ENCODE data around the gene PRSS21.

Gene PRSS21

GRCh38 chr16:2843526-2843925, 26.5 kb downstream of the PRSS21 start:
- no peak overlapping the region for H3K4me3 ChIP-seq (ENCODE audit: insufficient read depth, low read depth, low read length, poor library complexity, severe bottlenecking)
- no peaks in the 10 kb centered on the region for H3K36me3 ChIP-seq (ENCODE audit: control insufficient read depth, insufficient read depth, low read length)
- DNase-seq = no peak
- no peaks in the 10 kb centered on the region for H3K9me3 ChIP-seq (ENCODE audit: control insufficient read depth, low read length)
- peaks cover 27% of the 10 kb centered on the region for H3K4me1 ChIP-seq (ENCODE audit: control insufficient read depth, insufficient read depth, low read length, poor library complexity, severe bottlenecking)
- H3K27ac ChIP-seq (ENCODE audit: insufficient read depth, low read length, poor library complexity, severe bottlenecking) = no peak overlapping the region
- no peaks in the 10 kb centered on the region for H3K27me3 ChIP-seq (replicated peaks; ENCODE audit: control insufficient read depth, insufficient read depth, low read length, poor library complexity, severe bottlenecking)

- no peak overlapping the region for H3K27ac ChIP-seq (ENCODE audit: insufficient read depth, low read length, poor library complexity, severe bottlenecking)
- no peaks in the 10 kb centered on the region for H3K27me3 ChIP-seq (replicated peaks; ENCODE audit: control insufficient read depth, insufficient read depth, low read length, poor library complexity, severe bottlenecking)
- peaks cover 25% of the 10 kb centered on the region for H3K4me1 ChIP-seq (ENCODE audit: control insufficient read depth, insufficient read depth, low read length, poor library complexity, severe bottlenecking)
These were observed 28.1 kb downstream of the PRSS21 start for GRCh38 chr16:2845116-2845515.

DNA sequence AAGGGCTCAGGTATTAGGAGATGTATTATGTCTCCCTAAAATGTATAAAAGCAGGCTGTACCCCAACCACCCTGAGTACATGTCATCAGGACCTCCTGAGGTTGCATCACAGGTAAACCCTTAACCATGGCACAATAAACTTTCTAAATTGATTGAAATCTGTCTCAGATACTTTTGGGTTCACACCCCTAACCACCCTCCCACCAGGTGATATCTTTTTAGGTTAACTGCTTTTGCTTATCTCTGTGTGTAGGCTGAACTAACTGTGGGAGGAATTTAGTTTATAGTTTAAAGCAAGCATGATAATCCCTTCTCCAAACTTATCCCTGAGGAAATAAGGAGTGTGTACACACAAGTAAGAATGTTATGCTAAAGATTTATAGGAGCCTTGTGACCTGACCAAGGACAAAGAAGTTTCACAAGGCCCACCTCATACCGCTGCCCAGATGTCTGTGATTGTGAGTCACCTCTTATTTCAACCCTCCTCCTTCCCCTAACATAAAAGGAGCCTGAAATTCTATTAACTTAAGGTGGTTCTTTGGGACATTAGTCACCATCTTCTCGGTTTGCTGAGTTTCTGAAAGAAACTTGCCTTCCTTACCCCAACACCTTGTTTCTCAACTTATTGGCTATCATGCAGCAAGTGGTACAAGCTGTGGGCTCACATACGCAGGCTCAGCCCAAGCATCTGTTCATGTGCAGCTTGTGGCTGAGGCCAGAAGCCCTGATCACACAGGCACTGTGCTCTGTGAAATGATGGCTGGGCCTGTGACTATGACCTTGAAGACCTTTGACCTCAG, 29.7 kb downstream of the PRSS21 start:
- H3K27me3 ChIP-seq (replicated peaks; ENCODE audit: control insufficient read depth, insufficient read depth, low read length, poor library complexity, severe bottlenecking) = no peaks in the 10 kb centered on the region
- H3K4me3 ChIP-seq (ENCODE audit: insufficient read depth, low read depth, low read length, poor library complexity, severe bottlenecking) = no peak overlapping the region
- H3K9me3 ChIP-seq (ENCODE audit: control insufficient read depth, low read length) = no peaks in the 10 kb centered on the region
- no peak overlapping the region for H3K27ac ChIP-seq (ENCODE audit: insufficient read depth, low read length, poor library complexity, severe bottlenecking)
- H3K36me3 ChIP-seq (ENCODE audit: control insufficient read depth, insufficient read depth, low read length) = no peaks in the 10 kb centered on the region
- peaks cover 10% of the 10 kb centered on the region for H3K4me1 ChIP-seq (ENCODE audit: control insufficient read depth, insufficient read depth, low read length, poor library complexity, severe bottlenecking)
- no peak for DNase-seq

More at GRCh38 chr16:2845116-2845515, 28.1 kb downstream of the PRSS21 start:
- Histone ChIP-seq H3K36me3 (ENCODE audit: control insufficient read depth, insufficient read depth, low read length) (no peaks in the 10 kb centered on the region), H3K9me3 (ENCODE audit: control insufficient read depth, low read length) (no peaks in the 10 kb centered on the region), H3K4me3 (ENCODE audit: insufficient read depth, low read depth, low read length, poor library complexity, severe bottlenecking) (no peak overlapping the region)
- DNase-seq = no peak

GRCh38 chr16:2848933-2849725, 32.1 kb downstream of the PRSS21 start:
- Histone ChIP-seq H3K4me1 (ENCODE audit: control insufficient read depth, insufficient read depth, low read length, poor library complexity, severe bottlenecking) (no peaks in the 10 kb centered on the region), H3K36me3 (ENCODE audit: control insufficient read depth, insufficient read depth, low read length) (no peaks in the 10 kb centered on the region), H3K4me3 (ENCODE audit: insufficient read depth, low read depth, low read length, poor library complexity, severe bottlenecking) (no peak overlapping the region), H3K27me3 (replicated peaks; ENCODE audit: control insufficient read depth, insufficient read depth, low read length, poor library complexity, severe bottlenecking) (no peaks in the 10 kb centered on the region), H3K27ac (ENCODE audit: insufficient read depth, low read length, poor library complexity, severe bottlenecking) (no peak overlapping the region), H3K9me3 (ENCODE audit: control insufficient read depth, low read length) (no peaks in the 10 kb centered on the region)
- DNase-seq = no peak

DNA sequence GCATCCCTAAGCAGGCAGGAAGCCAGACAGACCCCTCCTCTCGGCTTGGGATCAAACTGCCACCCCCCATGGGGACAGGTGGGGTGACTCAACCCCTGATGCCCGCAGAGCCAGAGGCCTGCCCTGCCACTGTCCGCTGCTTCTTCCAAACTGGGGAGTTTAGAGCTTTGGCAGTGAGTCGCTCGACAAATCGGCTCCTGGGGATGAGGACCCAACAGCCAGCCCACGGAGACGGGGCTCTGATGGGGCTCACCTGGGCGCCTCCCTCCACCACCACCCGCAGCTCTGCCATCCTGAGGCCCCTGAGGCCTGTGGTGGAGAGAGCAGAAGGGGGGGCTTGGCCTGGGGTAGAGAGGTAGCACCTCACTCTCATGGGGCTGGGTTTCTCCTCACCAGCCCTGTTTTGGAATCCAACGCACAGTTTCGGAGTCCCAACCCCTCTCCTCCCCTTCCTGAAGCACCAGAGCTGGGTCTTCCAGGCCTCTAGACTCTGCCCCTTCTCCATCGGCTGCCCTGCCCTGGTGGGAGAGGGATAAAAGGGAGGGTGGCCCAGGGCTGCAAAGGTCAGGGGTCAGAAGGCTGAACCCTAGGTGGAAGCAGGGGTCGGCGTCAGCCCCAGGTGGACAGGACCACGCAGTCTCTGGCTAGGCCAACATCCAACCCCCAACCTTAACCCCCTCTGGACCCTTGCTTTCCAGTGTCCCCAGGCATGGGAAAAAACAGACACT, 35.1 kb downstream of the PRSS21 start:
- DNase-seq = no peak
- Histone ChIP-seq H3K4me1 (ENCODE audit: control insufficient read depth, insufficient read depth, low read length, poor library complexity, severe bottlenecking) (no peaks in the 10 kb centered on the region), H3K27me3 (replicated peaks; ENCODE audit: control insufficient read depth, insufficient read depth, low read length, poor library complexity, severe bottlenecking) (no peaks in the 10 kb centered on the region), H3K9me3 (ENCODE audit: control insufficient read depth, low read length) (no peaks in the 10 kb centered on the region), H3K27ac (ENCODE audit: insufficient read depth, low read length, poor library complexity, severe bottlenecking) (no peak overlapping the region), H3K4me3 (ENCODE audit: insufficient read depth, low read depth, low read length, poor library complexity, severe bottlenecking) (no peak overlapping the region), H3K36me3 (ENCODE audit: control insufficient read depth, insufficient read depth, low read length) (no peaks in the 10 kb centered on the region)

DNA sequence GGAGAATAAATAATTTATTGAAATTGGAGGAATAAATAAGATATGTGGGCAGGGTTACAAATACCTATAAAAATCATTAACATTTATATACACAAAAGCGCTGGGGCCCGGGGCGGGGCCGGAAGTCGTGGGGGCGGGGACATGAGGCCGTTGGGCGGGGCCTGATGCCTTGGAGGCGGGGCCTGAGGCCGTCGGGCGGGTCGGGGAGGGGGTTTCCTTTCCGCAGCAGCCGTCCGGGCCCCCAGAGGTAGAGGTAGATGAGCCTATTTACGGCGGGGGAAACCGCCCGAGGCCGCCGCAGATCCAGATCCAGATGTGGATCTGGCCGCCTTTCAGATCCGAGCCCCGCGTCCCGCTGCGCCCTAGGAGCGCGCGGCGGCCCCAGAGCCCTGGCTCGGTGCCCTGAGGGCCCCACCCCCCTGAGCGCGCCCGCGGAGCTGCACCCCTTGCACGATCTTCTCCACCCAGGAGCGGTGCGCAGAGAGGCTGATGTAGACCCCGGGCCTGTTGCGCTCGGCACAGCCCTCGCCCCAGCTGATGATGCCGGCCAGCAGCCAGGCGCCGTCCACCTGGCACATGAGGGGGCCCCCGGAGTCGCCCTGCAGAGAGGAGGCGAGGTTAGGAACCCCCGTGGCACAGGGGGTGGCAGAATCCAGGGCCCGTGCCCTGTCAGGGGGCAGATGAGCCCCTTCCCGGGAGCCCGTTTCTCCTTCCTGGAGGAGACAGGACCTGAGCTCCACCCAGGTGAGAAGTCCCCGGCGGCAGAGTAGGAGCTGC, 35.9 kb downstream of the PRSS21 start:
- Histone ChIP-seq H3K27ac (ENCODE audit: insufficient read depth, low read length, poor library complexity, severe bottlenecking) (no peak overlapping the region), H3K27me3 (replicated peaks; ENCODE audit: control insufficient read depth, insufficient read depth, low read length, poor library complexity, severe bottlenecking) (no peaks in the 10 kb centered on the region), H3K9me3 (ENCODE audit: control insufficient read depth, low read length) (no peaks in the 10 kb centered on the region), H3K36me3 (ENCODE audit: control insufficient read depth, insufficient read depth, low read length) (no peaks in the 10 kb centered on the region), H3K4me1 (ENCODE audit: control insufficient read depth, insufficient read depth, low read length, poor library complexity, severe bottlenecking) (peaks cover 3% of the 10 kb centered on the region), H3K4me3 (ENCODE audit: insufficient read depth, low read depth, low read length, poor library complexity, severe bottlenecking) (no peak overlapping the region)
- DNase-seq = no peak

GRCh38 chr16:2853531-2854073, 36.6 kb downstream of the PRSS21 start:
- DNase-seq = no peak
- H3K9me3 ChIP-seq (ENCODE audit: control insufficient read depth, low read length) = no peaks in the 10 kb centered on the region
- peaks cover 10% of the 10 kb centered on the region for H3K4me1 ChIP-seq (ENCODE audit: control insufficient read depth, insufficient read depth, low read length, poor library complexity, severe bottlenecking)
- no peak overlapping the region for H3K27ac ChIP-seq (ENCODE audit: insufficient read depth, low read length, poor library complexity, severe bottlenecking)
- no peak overlapping the region for H3K4me3 ChIP-seq (ENCODE audit: insufficient read depth, low read depth, low read length, poor library complexity, severe bottlenecking)
- no peaks in the 10 kb centered on the region for H3K27me3 ChIP-seq (replicated peaks; ENCODE audit: control insufficient read depth, insufficient read depth, low read length, poor library complexity, severe bottlenecking)
- no peaks in the 10 kb centered on the region for H3K36me3 ChIP-seq (ENCODE audit: control insufficient read depth, insufficient read depth, low read length)

DNA sequence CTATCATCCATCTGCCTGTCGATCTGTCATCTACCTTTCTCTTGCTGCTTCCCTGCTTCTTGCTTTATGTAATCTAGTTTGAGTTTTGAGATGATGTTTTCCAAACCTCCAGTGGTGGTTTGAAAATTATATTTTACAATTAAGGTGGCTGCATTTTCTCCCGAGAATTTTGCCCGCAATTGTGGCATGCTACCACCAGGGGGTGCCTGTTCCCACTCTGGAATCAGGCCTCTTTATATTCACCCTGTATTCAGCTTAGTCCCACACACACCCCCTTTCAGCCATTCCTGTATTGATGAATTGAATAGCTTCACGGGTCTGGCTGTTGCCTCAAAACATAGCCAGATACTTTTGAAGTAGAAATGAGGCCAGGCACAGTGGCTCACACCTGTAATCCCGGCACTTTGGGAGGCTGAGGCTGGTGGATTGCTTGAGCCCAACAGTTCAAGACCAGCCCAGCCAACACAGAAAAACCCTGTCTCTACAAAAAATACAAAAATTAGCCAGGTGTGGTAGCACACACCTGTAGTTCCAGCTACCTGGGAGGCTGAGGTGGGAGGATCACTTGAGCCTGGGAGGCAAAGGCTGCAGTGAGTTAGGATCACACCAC, 37.8 kb downstream of the PRSS21 start:
- H3K36me3 ChIP-seq (ENCODE audit: control insufficient read depth, insufficient read depth, low read length) = no peaks in the 10 kb centered on the region
- no peak overlapping the region for H3K4me3 ChIP-seq (ENCODE audit: insufficient read depth, low read depth, low read length, poor library complexity, severe bottlenecking)
- no peaks in the 10 kb centered on the region for H3K27me3 ChIP-seq (replicated peaks; ENCODE audit: control insufficient read depth, insufficient read depth, low read length, poor library complexity, severe bottlenecking)
- DNase-seq = no peak
- peaks cover 13% of the 10 kb centered on the region for H3K4me1 ChIP-seq (ENCODE audit: control insufficient read depth, insufficient read depth, low read length, poor library complexity, severe bottlenecking)
- no peak overlapping the region for H3K27ac ChIP-seq (ENCODE audit: insufficient read depth, low read length, poor library complexity, severe bottlenecking)
- no peaks in the 10 kb centered on the region for H3K9me3 ChIP-seq (ENCODE audit: control insufficient read depth, low read length)

DNA sequence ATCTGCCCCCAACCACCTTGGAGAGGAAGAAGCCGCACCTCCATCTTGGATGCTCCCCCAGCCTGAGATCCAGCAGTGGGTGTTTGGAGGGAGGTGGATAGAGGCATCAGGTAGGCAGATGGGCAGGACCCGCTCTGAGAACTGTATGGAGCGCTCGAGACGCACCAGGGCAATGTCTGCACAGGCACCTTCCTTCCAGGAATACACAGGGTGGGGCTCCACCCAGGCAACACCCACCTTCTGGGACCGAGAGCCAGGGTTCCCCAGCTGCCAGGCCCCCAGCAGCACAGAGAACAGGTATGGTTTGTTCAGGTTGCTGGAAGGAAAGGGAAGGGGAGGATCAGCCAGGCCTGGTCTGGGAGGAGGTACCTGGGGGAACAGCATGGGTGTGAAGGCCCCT, 38.5 kb downstream of the PRSS21 start:
- H3K27ac ChIP-seq (ENCODE audit: insufficient read depth, low read length, poor library complexity, severe bottlenecking) = no peak overlapping the region
- H3K4me1 ChIP-seq (ENCODE audit: control insufficient read depth, insufficient read depth, low read length, poor library complexity, severe bottlenecking) = peaks cover 13% of the 10 kb centered on the region
- H3K4me3 ChIP-seq (ENCODE audit: insufficient read depth, low read depth, low read length, poor library complexity, severe bottlenecking) = no peak overlapping the region
- no peaks in the 10 kb centered on the region for H3K36me3 ChIP-seq (ENCODE audit: control insufficient read depth, insufficient read depth, low read length)
- H3K27me3 ChIP-seq (replicated peaks; ENCODE audit: control insufficient read depth, insufficient read depth, low read length, poor library complexity, severe bottlenecking) = no peaks in the 10 kb centered on the region
- no peak for DNase-seq
- H3K9me3 ChIP-seq (ENCODE audit: control insufficient read depth, low read length) = no peaks in the 10 kb centered on the region
